ENCODE data around the gene ZNF200.
A peak's percentile ranks its signal among the peaks of the same experiment; 100 is the strongest.
"Not testable (repeated sequence)": the region's sequence is repeated elsewhere in the genome, so short reads cannot be mapped to it uniquely, and the experiment has no call there.

ZNF200 gene

GRCh38 chr16:3249451-3249850, 14.5 kb upstream of the ZNF200 start:
- no peak for DNase-seq

- no peak for DNase-seq
These were observed 14.1 kb upstream of the ZNF200 start for GRCh38 chr16:3249020-3249419.

DNA sequence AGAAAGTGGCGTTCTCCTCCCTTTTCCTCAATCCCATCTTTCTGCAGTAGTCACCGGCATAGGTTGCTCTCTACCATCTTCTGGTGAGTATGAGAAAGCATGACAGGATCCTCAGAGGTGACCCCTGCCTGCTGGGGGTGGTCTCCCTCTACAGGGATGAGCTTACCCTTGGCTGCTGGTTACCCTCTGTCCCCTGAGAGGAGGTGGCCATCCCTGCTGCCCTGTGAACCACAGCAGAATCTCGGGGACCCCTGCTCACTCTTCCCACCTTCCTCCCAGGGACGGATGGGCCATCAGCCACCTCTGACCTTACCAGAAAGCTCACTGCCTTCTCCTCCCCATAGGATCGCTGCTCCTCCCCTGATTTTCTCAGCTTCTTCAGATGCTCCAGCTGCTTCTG, 13.6 kb upstream of the ZNF200 start:
- no peak for DNase-seq

DNA sequence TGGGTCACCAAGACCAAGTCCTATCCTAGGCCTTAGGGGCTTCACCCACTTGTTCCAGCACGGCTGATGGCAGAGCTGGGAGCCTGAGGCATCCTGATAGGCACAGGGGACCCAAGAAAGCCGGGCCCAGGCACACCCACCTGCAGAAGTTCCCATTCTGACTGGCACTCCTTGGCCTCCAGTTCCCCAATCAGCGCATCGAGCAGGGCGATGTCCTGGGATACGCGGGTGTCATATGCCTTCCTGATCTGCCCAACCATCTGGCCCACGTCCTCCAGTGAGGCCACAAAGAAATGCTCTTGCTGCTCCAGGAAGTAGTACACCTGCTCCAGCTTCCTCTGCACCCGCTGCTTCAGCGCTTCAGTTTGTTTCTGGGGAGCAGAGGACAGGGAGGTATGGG, 11.9 kb upstream of the ZNF200 start:
- DNase-seq, result no peak

GRCh38 chr16:3246002-3246401, 11.0 kb upstream of the ZNF200 start:
- no peak for DNase-seq

DNA sequence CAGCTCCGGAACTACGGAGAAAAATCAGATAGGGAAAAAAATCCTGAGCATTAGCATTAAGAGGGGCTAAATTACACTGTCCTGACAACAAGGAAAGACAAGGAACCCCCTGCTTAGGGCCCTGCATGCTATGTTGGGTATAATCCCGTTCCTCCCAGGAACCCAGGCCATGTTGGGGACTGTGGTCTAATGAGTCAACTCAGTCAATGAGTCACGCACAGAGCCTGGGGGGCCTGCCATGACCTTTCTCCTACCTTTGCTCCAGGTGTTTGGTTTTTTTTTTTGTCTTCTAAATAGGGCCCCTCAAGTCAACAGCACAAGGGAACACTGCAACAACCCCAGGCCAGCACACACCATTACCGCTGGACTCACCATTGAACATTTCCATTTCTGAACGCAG, 8.9 kb upstream of the ZNF200 start:
- DNase-seq, result no peak

GRCh38 chr16:3242709-3243108, 7.8 kb upstream of the ZNF200 start:
- DNase-seq, result no peak

GRCh38 chr16:3241761-3242160, 6.8 kb upstream of the ZNF200 start:
- DNase-seq, result no peak

- peak; percentile 48 for DNase-seq
These were observed 1.1 kb upstream of the ZNF200 start for GRCh38 chr16:3235856-3236669.

DNA sequence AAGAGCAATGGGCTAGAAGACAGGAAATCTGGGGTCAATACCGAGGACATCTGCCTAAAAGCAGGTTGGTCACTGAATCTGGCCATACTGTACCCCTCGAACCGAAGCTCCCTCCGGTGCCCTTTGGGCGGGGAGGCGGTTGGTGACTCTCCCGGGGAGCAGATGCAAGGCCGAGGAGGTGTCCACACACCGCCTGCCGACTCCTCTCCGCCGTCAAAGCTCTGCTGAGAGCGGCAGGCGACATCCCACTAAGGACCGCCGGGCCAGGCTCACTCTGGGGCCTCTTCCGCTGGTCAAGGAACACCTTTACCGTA, 458 bp downstream of the ZNF200 start:
- no peak for DNase-seq

DNA sequence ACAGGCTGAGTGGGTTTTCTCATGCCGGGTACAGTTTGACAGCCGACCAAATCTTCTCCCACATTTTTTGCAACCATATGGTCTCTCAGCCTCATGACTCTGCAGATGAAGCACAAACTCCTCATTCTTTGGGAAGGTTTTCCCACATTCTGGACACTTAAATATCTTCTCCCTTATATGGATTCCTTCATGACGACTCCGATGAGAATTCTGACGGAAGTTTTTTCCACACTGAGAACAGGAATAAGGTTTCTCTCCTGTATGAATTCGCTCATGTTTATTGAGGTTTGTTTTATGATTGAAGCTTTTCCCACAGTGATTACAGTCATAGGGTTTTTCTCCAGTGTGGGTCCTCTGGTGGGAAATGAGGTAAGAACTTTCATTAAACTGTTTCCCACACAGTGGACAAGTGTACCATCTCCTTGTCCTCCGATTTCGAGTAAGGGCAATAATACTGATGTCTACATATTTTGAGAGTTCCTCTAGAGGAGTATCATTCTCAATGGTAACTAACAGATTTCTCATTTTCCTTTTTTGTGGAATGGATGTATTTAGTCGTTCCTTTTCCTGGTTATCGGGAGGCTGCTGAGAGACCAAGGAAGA, 10.9 kb downstream of the ZNF200 start:
- no peak for DNase-seq

DNA sequence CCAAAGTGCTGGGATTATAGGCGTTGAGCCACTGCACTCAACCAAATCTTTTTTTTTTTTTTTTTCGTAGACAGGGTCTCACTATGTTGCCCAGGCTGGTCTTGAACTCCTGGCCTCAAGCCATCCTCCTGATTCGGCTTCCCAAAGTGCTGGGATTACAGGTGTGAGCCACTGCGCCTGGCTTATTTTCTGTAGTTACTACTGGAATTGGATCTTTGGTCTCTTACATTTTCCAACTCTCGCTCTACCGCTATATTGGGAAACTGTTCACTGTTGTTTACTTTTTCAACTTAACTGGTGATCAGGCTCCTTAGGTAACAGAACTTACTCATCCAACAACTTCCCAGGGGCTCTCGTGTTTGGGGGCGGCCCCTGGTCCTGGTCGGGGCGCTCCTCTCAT, 14.1 kb downstream of the ZNF200 start:
- DNase-seq, result no peak

DNA sequence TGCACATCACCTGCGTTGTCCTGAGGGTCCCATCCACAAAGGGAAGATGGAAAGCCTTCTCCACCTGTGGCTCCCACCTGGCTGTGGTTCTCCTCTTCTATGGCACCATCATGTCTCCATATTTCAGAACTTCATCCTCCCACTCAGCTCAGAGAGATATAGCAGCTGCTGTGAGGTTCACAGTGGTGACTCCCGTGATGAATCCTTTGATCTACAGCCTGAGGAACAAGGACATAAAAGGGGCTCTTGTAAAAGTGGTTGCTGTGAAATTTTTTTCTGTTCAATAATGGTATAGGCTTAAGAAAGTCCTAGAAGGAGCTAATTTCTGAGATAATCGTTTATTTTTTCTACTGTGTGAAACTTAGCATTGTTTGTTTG, 18.7 kb downstream of the ZNF200 start:
- DNase-seq, result no peak

GRCh38 chr16:3215601-3216262, 19.2 kb downstream of the ZNF200 start:
- DNase-seq, result peak; percentile 48

DNA sequence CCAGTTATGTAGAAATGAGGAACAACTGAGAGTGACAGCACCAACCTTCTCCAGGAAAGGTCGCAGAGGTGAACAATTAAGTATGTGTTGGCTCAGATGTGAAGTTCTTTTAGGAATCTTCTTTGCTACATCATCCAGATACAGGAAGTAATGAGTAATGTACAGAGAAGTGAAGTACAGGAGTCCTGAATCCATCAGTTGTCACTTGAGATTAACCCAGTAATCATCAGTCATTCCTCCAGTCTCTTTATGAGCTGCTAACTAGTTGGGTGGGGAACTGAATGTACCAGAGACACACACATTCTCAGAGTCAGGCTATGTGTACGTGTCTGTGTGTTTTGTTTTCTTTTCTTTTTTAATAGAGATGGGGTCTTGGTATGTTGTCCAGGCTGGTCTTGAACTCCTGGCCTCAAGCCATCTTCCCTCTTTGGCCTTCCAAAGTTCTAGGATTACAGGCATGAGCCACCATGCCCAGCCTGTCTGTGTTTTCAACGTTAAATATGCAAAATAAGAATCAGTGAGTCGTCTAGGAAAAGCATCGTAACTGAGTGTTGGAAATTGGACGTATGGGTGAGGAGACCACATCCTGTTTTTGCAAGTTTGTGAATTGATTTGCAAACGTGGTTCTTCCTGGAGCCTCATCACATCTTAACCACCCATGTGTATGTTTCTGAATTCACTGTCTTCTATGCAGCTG, 19.9 kb downstream of the ZNF200 start:
- no peak for DNase-seq

DNA sequence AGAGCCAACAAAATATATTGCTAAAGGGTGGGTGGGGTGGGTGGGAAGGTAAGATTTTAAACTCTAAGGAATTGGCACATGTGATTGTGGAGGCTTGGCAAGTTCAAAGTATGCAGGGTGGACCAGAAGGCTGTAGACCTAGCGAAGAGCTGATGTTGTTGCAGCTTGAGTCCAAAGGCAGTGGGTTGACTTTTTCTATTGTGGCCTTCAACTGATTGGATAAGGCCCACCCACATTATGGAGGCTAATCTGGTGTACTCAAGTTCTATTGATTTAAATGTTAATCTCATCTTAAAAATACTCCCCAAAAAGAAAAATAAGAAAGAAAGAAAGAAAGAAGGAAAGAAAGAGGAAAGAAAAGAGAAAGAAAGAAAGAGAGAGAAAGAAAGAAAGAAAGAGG, 22.4 kb downstream of the ZNF200 start:
- DNase-seq, result no peak

DNA sequence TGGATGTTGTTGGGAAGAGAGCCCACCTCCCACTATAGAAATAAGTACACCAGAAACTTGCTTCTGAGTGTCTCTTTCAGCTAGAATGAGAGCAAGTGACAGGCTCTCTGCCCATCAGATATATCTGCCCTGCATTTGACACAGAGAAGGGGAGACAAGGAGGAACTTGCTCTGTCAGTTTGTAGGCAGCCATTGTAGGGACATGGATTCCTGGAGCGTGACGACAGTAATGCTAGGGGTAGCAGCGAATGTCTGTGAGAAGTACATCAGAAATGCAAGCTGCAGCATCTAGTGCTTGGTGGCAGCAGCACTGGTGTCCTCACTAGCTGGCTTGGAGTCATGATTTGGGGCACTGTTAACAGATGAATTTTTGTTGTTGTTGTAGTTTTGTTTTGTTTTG, 23.0 kb downstream of the ZNF200 start:
- no peak for DNase-seq

- DNase-seq, result no peak
These were observed 27.6 kb downstream of the ZNF200 start for GRCh38 chr16:3207086-3207953.

DNA sequence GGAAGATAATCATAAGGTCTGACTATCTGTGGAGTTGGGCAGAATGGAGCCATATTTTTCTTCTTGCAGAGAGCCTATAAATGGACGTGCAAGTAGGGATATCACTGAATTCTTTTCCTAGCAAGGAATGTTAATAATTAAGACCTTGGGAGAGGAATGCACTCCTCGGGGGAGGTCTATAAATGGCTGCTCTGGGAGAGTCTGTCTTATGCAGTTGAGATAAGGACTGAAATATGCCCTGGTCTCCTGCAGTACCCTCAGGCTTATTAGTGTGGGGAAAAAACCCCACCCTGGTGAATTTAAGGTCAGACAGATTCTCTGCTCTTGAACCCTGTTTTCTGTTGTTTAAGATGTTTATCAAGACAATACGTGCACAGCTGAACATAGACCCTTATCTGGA, 29.0 kb downstream of the ZNF200 start:
- DNase-seq, result not testable (repeated sequence)

DNA sequence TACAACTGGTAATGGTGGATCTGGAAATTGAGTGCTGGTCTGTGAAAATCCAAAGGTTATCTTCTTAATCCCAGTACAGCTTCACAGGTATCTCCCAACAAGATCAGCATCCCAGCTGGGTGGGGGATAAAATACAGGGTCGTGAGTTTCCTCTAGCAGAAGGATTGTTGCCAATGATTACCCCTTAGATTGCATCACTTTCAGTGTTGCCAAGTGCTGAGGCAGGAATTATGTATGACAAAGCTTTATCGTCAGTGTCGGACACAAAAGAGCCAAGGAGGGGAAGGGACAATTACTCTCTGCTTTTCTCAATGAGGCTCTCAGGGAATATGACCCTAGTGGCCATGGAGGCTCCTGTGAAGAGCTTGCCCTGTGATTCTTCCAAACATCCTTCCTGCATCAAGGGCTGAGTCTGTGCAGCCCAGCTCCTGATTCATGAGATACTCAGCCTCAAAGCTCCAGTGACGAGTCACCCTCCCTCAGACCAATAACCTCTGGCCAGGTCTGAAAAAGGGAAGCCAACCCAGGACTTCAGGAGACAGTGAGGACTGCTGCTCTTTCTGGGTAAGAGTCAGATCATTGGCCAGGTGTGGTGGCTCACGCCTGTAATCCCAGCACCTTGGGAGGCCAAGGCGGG, 31.9 kb downstream of the ZNF200 start:
- DNase-seq, result no peak

GRCh38 chr16:3198334-3199072, 36.5 kb downstream of the ZNF200 start:
- DNase-seq, result no peak
